RWPE2 (cell line): ENCODE measurements around the gene KIF15.

Experiments used
- ATAC-seq: fragments of 200-7000 bp; cut with Tn5 transposase; 3 replicates; pipeline ENCODE4 v1.9.1; 2021; ENCODE audit warnings: low read depth
- DNase-seq: peaks from one replicate; pipeline ENCODE4 v3.0.0-alpha.2; 2020; ENCODE audit warnings: low spot score
- H3K27ac ChIP-seq: fragments of 450-650 bp; 2 replicates; pipeline ENCODE4 v1.5.1; 2017; ENCODE audit warnings: mild to moderate bottlenecking; ENCODE audit not compliant: poor library complexity, severe bottlenecking
- H3K27me3 ChIP-seq: fragments of 250-450 bp; sonication (Bioruptor Pico); 2 replicates; pipeline ENCODE4 v1.5.1; 2021; ENCODE audit warnings: mild to moderate bottlenecking, moderate library complexity; ENCODE audit not compliant: insufficient read depth, poor library complexity, severe bottlenecking
- H3K36me3 ChIP-seq: fragments of 250-450 bp; sonication (Bioruptor Pico); 2 replicates; pipeline ENCODE4 v1.5.1; 2020; ENCODE audit warnings: low read depth, mild to moderate bottlenecking, moderate library complexity
- H3K4me1 ChIP-seq: fragments of 250-450 bp; sonication (Bioruptor Pico); 2 replicates; pipeline ENCODE4 v1.5.1; 2021; ENCODE audit warnings: mild to moderate bottlenecking, moderate library complexity; ENCODE audit not compliant: insufficient read depth, poor library complexity, severe bottlenecking
- H3K4me3 ChIP-seq: fragments of 250-450 bp; sonication (Bioruptor Pico); 2 replicates; pipeline ENCODE4 v1.5.1; 2021; ENCODE audit warnings: mild to moderate bottlenecking, moderate library complexity; ENCODE audit not compliant: severe bottlenecking
- H3K9me3 ChIP-seq: fragments of 250-450 bp; sonication (Bioruptor Pico); 2 replicates; pipeline ENCODE4 v1.5.1; 2021; ENCODE audit warnings: mild to moderate bottlenecking, moderate library complexity; ENCODE audit not compliant: severe bottlenecking
- CTCF ChIP-seq: fragments of 450-650 bp; IDR thresholded peaks from one replicate; pipeline ENCODE4 v1.5.1; 2017; ENCODE audit warnings: mild to moderate bottlenecking, moderate library complexity; ENCODE audit not compliant: poor library complexity, severe bottlenecking

KIF15 gene

GRCh38 chr3:44761424-44762169, at the start of gene KIF15, which contains the start of gene KIAA1143:
TSS of gene KIF15 (plus strand) at chr3:44761794. CDS start at chr3:44761866, 72 bp downstream.
TSS of gene KIAA1143 (minus strand) at chr3:44761619. CDS start at chr3:44761602, 17 bp downstream.
- TF ChIP-seq CTCF = peak; percentile 13
- no peaks in the 10 kb centered on the region for H3K27me3 ChIP-seq
- peak within 1 kb of the TSS; percentile 55 for H3K4me3 ChIP-seq
- H3K27ac ChIP-seq = peak within 1 kb of the TSS; percentile 68
- ATAC-seq (peak; percentile 88), DNase-seq (peak; percentile 91)
- no peaks in the 10 kb centered on the region for H3K4me1 ChIP-seq
- peaks cover 3% of the 10 kb centered on the region for H3K9me3 ChIP-seq
- peaks cover 53% of the 10 kb centered on the region for H3K36me3 ChIP-seq

- peaks cover 12% of the 10 kb centered on the region for H3K36me3 ChIP-seq
- no peaks in the 10 kb centered on the region for H3K27me3 ChIP-seq
- H3K4me1 ChIP-seq = no peaks in the 10 kb centered on the region
- peak within 1 kb of the TSS; percentile 5 for H3K27ac ChIP-seq
- H3K4me3 ChIP-seq = peak within 1 kb of the TSS; percentile 64
- peak; percentile 30 for TF ChIP-seq CTCF
- H3K9me3 ChIP-seq = peaks cover 11% of the 10 kb centered on the region
- peak; percentile 72 for DNase-seq
- ATAC-seq = peak; percentile 95
Measured at GRCh38 chr3:44712455-44713075, 49.0 kb upstream of the KIF15 start, which contains the start of gene ZNF502. TSS of gene ZNF502 (plus strand) at chr3:44712660. CDS start at chr3:44720262, 7,602 bp downstream.

GRCh38 chr3:44721231-44722102, 40.1 kb upstream of the KIF15 start:
- Histone ChIP-seq H3K4me1 (no peaks in the 10 kb centered on the region), H3K4me3 (no peak overlapping the region), H3K36me3 (peaks cover 44% of the 10 kb centered on the region), H3K27ac (no peak overlapping the region), H3K9me3 (peaks cover 52% of the 10 kb centered on the region), H3K27me3 (no peaks in the 10 kb centered on the region)
- no peak for ATAC-seq
- TF ChIP-seq CTCF = no peak
- DNase-seq = no peak

GRCh38 chr3:44722103-44722401, 39.5 kb upstream of the KIF15 start:
- DNase-seq = no peak
- no peaks in the 10 kb centered on the region for H3K27me3 ChIP-seq
- H3K36me3 ChIP-seq = peaks cover 44% of the 10 kb centered on the region
- H3K27ac ChIP-seq = no peak overlapping the region
- no peak for ATAC-seq
- H3K9me3 ChIP-seq = peaks cover 52% of the 10 kb centered on the region
- no peaks in the 10 kb centered on the region for H3K4me1 ChIP-seq
- H3K4me3 ChIP-seq = no peak overlapping the region
- no peak for TF ChIP-seq CTCF
